PC-9 (cell line): Measurements from ENCODE around the gene PCDHGB3. TPM values are rescaled to one million over a fixed set of nuclear protein-coding genes. Genes with fewer than 3 reads are reported as not detected.
"Not testable (repeated sequence)": the region's sequence is repeated elsewhere in the genome, so short reads cannot be mapped to it uniquely, and the experiment has no call there.

ENCODE experiments used
- BruUV-seq: library from RNA; stranded (reverse); fragments of 400-500 nt; replicated peaks from 2 replicates; lab custom pipeline; 2021; lab: Mats Ljungman, UMichigan
- CTCF ChIA-PET: fragments of 300-600 bp; sonication (Branson Sonifier 250); formaldehyde crosslinking; loops from one replicate; lab custom pipeline; 2022; ENCODE audit warnings: antibody characterized with exemption; lab: Charles Lee
- POLR2A ChIA-PET: fragments of 300-600 bp; sonication (Branson Sonifier 250); formaldehyde crosslinking; loops from one replicate; lab custom pipeline; 2022; ENCODE audit warnings: antibody characterized with exemption; ENCODE audit not compliant: unreplicated experiment; lab: Charles Lee
- DNase-seq, 2 experiments: peaks; one replicate each; pipeline versions ENCODE4 v3.0.0 to v3.0.0-alpha.2; 2015 to 2022; ENCODE audit warnings: mixed read lengths in 1 of 2
- H2AFZ ChIP-seq: fragments of 200-600 bp; sonication (generic); 2 replicates; pipeline ENCODE4 v1.8.1; 2017; ENCODE audit warnings: antibody characterized with exemption
- H3F3A ChIP-seq: fragments of 200-600 bp; sonication (generic); 2 replicates; pipeline ENCODE4 v1.8.1; 2017; ENCODE audit warnings: antibody characterized with exemption, mild to moderate bottlenecking, low read depth; ENCODE audit not compliant: insufficient read depth
- H3K27ac ChIP-seq: fragments of 200-600 bp; sonication (generic); 2 replicates; pipeline ENCODE4 v1.6.1; 2016; ENCODE audit warnings: mixed run types
- H3K27me3 ChIP-seq: fragments of 200-600 bp; sonication (generic); 2 replicates; pipeline ENCODE4 v1.6.1; 2016; ENCODE audit warnings: low read depth, mixed run types; ENCODE audit not compliant: insufficient read depth
- H3K36me3 ChIP-seq: fragments of 200-600 bp; sonication (generic); 2 replicates; pipeline ENCODE4 v1.6.1; 2016; ENCODE audit warnings: low read depth, mixed run types
- H3K4me1 ChIP-seq: fragments of 200-600 bp; sonication (generic); replicated peaks from 2 replicates; pipeline ENCODE4 v1.6.1; 2016; ENCODE audit warnings: mixed run types; ENCODE audit not compliant: insufficient read depth
- H3K4me2 ChIP-seq: fragments of 200-600 bp; sonication (generic); 2 replicates; pipeline ENCODE4 v1.6.1; 2017; ENCODE audit warnings: mixed run types
- H3K4me3 ChIP-seq: fragments of 200-600 bp; sonication (generic); 2 replicates; pipeline ENCODE4 v1.6.1; 2016; ENCODE audit warnings: mixed run types
- H3K79me2 ChIP-seq: fragments of 200-600 bp; sonication (generic); 2 replicates; pipeline ENCODE4 v1.6.1; 2017; ENCODE audit warnings: low read depth, mixed run types
- H3K9me2 ChIP-seq: fragments of 200-600 bp; sonication (generic); 2 replicates; pipeline ENCODE4 v1.8.1; 2017; ENCODE audit warnings: mild to moderate bottlenecking; ENCODE audit not compliant: insufficient read depth
- H3K9me3 ChIP-seq: fragments of 200-600 bp; sonication (generic); 2 replicates; pipeline ENCODE4 v1.8.1; 2016; ENCODE audit warnings: low read depth; ENCODE audit not compliant: insufficient read depth
- H4K20me1 ChIP-seq: fragments of 200-600 bp; sonication (generic); 2 replicates; pipeline ENCODE4 v1.8.1; 2017; ENCODE audit not compliant: insufficient read depth
- CTCF ChIP-seq: fragments of 200-600 bp; sonication (generic); conservative IDR thresholded peaks from 2 replicates; pipeline ENCODE4 v1.6.1; 2017; ENCODE audit warnings: mixed run types, antibody characterized with exemption, mild to moderate bottlenecking, moderate library complexity
- EZH2 ChIP-seq: fragments of 200-600 bp; sonication (generic); IDR thresholded peaks from 2 replicates; pipeline ENCODE4 v1.8.0; 2017; ENCODE audit warnings: antibody characterized with exemption, low read depth
- intact Hi-C: fragments of 100-400 bp; cut with micrococcal nuclease; formaldehyde crosslinking; loops from one replicate; pipeline ENCODE4 v1.10.0; 2022; ENCODE audit not compliant: unreplicated experiment
- total RNA-seq: library from RNA; stranded (reverse); gene quantifications from 2 replicates; pipeline ENCODE4 v1.2.3, GENCODE V29; 2021

Gene PCDHGB3
- total RNA-seq, 1 experiment from 2014 or later: not detected

DNA sequence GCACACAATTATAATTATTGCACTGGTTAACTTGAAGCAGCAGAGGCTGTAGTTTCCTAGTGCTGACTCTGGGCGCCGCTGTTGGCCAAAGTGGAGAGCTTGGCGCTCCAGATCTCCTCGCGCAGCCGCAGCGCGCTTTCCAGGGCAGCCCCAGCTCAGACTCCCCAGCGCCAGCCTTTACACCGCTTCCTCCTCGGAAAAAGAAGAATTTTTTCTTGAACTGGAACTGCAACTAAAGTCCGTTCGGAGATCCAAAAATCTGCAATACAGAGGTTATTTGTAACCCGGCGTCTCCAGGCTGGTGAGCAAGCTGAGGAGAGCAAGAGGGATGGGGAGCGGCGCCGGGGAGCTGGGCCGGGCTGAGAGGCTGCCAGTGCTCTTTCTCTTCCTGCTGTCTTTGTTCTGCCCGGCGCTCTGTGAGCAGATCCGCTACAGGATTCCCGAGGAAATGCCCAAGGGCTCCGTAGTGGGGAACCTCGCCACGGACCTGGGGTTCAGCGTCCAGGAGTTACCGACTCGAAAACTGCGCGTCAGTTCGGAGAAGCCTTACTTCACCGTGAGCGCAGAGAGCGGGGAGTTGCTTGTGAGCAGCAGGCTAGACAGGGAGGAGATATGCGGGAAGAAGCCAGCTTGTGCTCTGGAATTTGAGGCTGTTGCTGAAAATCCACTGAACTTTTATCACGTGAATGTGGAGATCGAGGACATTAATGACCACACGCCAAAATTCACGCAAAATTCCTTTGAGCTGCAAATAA lies 17.7 kb downstream of the PCDHGB3 start, which contains the start of gene PCDHGB4:
PCDHGB4 (plus strand) TSS at position 142 of the 755 bp plus-strand sequence; CDS start at position 329, 187 bp downstream.
- H3K36me3 ChIP-seq, DNase-seq, intact Hi-C loops, H3K4me1 ChIP-seq, H3K9me3 ChIP-seq, H3K9me2 ChIP-seq, BruUV-seq, H3K79me2 ChIP-seq, H3K27ac ChIP-seq, H4K20me1 ChIP-seq, H3F3A ChIP-seq, CTCF ChIA-PET, H2AFZ ChIP-seq, H3K4me3 ChIP-seq, POLR2A ChIA-PET: not testable (repeated sequence)
- peaks cover 36% of the 10 kb centered on the region for H3K27me3 ChIP-seq
- peak within 1 kb of the TSS; percentile 31; the same call in 1 of the 2 replicates for H3K4me2 ChIP-seq
- TF ChIP-seq CTCF: peak; percentile 40; the same call in 1 of the 2 replicates

- Histone ChIP-seq H2AFZ (no peak overlapping the region), H3K9me3 (no peaks in the 10 kb centered on the region), H3F3A (no peaks in the 10 kb centered on the region), H3K27ac (no peak overlapping the region), H4K20me1 (no peaks in the 10 kb centered on the region), H3K4me3 (no peak overlapping the region), H3K27me3 (peaks cover 27% of the 10 kb centered on the region), H3K79me2 (no peaks in the 10 kb centered on the region), H3K36me3 (no peaks in the 10 kb centered on the region), H3K4me1 (no peaks in the 10 kb centered on the region), H3K4me2 (peak overlapping the region; percentile 31; the same call in 1 of the 2 replicates), H3K9me2 (no peaks in the 10 kb centered on the region)
- BruUV-seq: no TSS peak
- TF ChIP-seq EZH2 (no peak), CTCF (no peak)
- ChIA-PET CTCF (interaction anchor here (0.6 kb wide), 1 partner anchor 50 kb away, joined by 3 read pairs; no protein-coding TSS in a partner anchor), POLR2A (no interaction called here)
- DNase-seq: no peak
- intact Hi-C loops: no loop called here
Observed at GRCh38 chr5:141388661-141389060, 18.6 kb downstream of the PCDHGB3 start.

GRCh38 chr5:141389153-141390042 lies 19.4 kb downstream of the PCDHGB3 start:
- no TSS peak for BruUV-seq
- no peak overlapping the region for H3K4me3 ChIP-seq
- no peaks in the 10 kb centered on the region for H3K9me2 ChIP-seq
- H3K79me2 ChIP-seq: no peaks in the 10 kb centered on the region
- H2AFZ ChIP-seq: no peak overlapping the region
- no peak overlapping the region for H3K4me2 ChIP-seq
- POLR2A ChIA-PET: no interaction called here
- H3K27ac ChIP-seq: no peak overlapping the region
- peaks cover 19% of the 10 kb centered on the region for H3K27me3 ChIP-seq
- intact Hi-C loops: no loop called here
- H3K36me3 ChIP-seq: no peaks in the 10 kb centered on the region
- no peaks in the 10 kb centered on the region for H3K4me1 ChIP-seq
- CTCF ChIA-PET: interaction anchor here (0.6 kb wide), 1 partner anchor 50 kb away, joined by 3 read pairs; no protein-coding TSS in a partner anchor
- TF ChIP-seq CTCF: no peak
- no peak for TF ChIP-seq EZH2
- H3K9me3 ChIP-seq: no peaks in the 10 kb centered on the region
- no peaks in the 10 kb centered on the region for H3F3A ChIP-seq
- H4K20me1 ChIP-seq: no peaks in the 10 kb centered on the region
- no peak for DNase-seq
